ENCODE data around the gene PLCL2.
"Not testable (repeated sequence)": the region's sequence is repeated elsewhere in the genome, so short reads cannot be mapped to it uniquely, and the experiment has no call there.

The PLCL2 gene

DNA sequence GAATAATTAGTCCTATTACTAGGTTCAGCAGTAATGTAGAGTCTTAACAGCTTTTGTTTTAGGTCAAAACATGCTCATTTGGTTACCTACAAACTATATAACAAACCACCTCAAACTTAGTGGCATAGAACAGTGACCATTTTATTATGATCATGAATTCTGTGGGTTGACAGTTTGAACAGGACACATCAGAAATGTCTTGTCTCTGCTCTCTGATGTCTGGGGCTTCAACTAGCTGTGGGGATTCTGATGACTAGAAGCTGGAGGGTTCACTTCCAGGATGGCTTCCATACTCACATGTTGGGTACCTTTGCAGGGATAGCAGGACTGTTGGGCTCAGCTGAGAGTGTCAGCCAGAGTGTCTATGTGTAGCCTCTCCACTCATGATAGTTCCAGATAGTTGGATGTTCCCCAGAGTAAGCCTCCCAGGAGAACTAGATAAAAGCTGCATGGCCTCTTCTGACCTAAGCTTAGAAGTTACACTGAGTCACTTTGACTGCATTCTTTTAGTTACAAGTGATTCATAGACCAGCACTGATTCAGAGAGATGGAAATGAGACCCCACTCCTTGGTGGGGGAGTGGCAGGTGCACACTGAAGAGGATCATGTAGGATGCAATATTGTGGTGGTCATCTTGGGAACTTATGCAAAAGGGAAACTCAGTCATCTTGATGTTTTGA is 32.6 kb downstream of the PLCL2 start:
- DNase-seq (ENCODE audit: low spot score) = no peak

- no peak for DNase-seq (ENCODE audit: low spot score)
Observed at GRCh38 chr3:16917980-16918682, 33.4 kb downstream of the PLCL2 start.

- DNase-seq (ENCODE audit: low spot score) = no peak
Observed at GRCh38 chr3:16918683-16919025, 33.9 kb downstream of the PLCL2 start.

- no peak for DNase-seq (ENCODE audit: low spot score)
Observed at GRCh38 chr3:16923112-16923511, 38.4 kb downstream of the PLCL2 start.

DNA sequence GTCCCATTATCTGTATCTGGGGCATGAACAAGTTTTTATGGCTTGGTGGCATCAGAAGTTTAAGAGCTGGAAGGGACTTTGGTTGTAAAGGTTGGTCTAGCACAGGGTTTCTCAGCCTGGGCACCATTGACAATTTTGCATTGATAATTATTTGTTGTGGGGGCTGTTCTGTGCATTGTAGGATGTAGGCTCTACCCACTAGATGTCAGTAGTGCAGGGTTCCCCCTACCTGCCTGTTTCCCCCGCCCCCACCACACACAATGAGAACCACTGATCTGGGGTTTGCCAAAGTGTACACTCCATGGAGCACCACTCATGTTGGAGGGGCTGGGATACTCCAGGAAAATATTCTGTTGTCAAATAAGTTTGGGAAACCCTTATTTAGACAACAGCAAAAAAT is 42.7 kb downstream of the PLCL2 start:
- no peak for DNase-seq (ENCODE audit: low spot score)

- DNase-seq (ENCODE audit: low spot score) = no peak
Observed at GRCh38 chr3:16928386-16929132, 43.8 kb downstream of the PLCL2 start.

DNA sequence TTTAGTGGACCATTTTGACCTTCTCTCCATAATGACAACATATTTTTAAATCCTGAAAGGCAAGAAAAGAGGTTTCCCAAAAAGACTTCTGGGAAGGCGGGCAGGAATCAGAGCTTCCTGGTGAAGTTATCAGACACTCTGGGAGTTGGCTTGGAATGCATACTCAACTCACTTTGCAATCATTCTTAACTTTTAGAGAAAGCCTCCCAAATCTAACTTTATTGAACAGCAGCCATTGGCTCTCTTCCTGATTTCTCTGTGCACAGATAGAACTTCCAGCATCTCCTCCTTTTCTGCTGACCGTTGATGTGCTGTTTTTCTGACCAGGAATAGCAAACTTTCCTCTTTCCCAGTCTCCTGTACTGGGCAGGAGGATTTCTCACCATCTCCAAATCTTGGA is 44.6 kb downstream of the PLCL2 start:
- DNase-seq (ENCODE audit: low spot score) = no peak

DNA sequence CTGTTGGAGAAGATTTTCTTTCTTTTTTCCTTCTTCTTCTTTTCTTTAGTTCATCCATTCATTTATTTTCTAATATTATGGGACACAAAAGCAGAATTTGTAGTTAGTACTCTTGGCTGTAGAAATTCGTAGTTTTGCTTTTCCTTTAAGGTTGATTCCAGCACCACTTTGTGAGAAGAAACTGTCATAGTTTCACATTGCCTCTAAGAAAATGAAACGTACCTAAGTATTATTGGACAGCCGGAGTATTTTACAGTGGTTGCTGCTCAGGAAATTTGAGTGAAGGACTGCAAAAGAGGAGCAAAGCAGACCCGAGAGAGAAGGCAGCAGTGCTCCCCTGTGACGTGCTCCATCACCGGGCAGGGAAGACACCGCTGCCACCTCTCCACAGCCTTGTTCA is 48.1 kb downstream of the PLCL2 start:
- no peak for DNase-seq (ENCODE audit: low spot score)

DNA sequence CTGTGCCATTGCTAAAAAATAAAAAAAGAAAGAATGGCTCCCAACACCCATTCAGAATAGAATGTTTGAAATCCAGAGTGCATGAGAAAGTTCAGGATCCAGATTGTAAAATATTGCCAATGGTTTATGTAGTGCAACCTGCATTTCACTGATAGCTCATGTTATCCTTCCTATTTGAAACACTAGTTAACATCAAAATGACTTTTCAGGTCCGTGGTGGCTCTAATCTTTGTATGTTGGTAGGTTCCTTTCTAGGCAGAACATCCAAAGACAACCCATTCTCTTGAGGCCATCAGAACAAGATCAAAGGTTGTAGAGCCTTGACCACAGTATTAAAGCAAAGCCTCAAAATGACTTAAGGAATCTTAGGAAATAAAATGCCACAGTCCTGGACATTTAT is 51.0 kb downstream of the PLCL2 start:
- no peak for DNase-seq (ENCODE audit: low spot score)

- DNase-seq (ENCODE audit: low spot score) = no peak
Observed at GRCh38 chr3:16936233-16936632, 51.5 kb downstream of the PLCL2 start.

DNA sequence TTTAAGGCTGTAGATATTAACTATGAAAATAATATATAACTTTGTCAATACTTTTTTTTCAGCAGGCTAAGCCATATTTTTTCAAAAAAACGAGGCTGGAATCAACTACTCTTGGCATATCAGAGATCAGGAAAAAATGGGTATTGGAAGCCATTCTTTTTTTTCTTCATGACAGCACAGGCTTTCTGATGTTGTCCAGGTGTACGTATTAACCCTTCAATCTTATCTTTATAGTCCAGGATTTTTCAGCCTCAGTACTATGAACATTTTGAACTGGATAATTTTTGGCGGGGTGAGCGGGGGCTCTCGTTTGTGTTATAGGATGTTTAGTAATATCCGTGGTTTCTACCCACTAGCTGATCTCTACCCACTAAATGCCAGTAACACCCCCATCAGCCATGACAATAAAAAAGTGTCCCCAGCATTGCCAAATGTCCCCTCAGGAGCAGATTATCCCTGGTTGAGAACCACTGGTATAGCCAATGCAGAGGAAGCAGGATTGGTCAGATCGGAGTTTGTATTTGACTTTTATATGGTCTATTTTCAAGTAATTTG is 52.0 kb downstream of the PLCL2 start:
- DNase-seq (ENCODE audit: low spot score) = no peak

DNA sequence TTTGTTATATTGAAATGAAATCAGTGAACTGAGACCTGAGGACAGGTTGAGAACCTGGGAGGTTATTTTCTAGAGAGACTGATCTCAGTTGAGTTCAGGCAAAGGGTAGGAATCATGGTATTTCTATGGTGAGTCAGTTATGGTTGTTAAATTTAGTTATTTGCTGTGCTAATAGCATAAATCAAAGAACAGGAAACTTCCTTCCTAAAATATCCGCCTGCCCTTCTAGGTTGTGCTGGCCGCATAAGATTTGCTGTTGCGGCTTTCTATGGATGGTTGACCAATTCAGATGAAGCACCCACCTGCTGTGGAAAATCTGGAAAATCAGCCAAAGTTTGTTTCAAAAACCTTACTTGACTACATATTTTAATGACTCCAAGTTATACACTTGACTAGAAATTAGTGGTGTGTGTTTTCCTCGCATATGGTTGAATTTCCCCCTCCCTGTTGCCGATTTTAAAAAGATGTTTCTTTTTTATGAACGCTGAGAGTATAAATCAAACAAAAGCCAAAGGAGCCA is 52.6 kb downstream of the PLCL2 start:
- DNase-seq (ENCODE audit: low spot score) = no peak

- no peak for DNase-seq (ENCODE audit: low spot score)
Observed at GRCh38 chr3:16940769-16941700, 56.3 kb downstream of the PLCL2 start.

GRCh38 chr3:16942955-16943354 is 58.2 kb downstream of the PLCL2 start:
- DNase-seq (ENCODE audit: low spot score) = no peak

DNA sequence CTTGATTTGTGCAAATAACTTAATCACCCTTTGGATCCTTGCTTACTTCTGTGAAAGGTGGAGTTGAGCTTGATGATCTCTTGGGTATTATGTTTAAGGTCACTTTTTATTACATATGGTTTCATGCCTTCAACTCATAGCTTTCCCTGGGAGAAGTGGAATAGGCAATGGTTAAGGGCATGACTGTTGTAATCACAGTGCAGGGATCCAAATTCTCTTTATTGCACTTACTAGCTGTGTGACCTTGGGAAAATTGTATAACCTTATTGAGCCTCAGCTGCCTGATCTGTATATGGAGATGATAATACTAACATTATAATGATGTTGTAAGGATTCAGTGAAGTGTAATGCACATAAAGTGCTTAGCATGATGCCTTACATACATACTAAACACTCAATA is 59.1 kb downstream of the PLCL2 start:
- no peak for DNase-seq (ENCODE audit: low spot score)

DNA sequence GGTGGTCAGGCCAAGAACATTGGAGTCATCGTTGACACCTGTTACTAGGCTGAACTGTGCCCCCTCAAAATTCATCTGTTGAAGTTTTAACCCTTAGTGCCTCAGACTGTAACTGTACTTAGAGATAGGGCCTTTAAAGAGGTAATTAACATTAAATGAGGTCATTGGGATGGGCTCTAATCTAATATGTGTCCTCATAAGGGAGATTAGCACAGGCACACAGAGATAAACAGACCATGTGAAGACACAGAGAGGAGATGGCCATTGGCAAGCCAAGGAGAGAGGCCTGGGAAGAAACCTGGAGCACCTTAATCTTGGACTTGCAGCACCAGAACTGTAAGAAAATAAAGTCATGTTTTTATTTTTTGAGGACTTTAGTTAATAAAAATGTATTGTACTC is 59.6 kb downstream of the PLCL2 start:
- DNase-seq (ENCODE audit: low spot score) = no peak

DNA sequence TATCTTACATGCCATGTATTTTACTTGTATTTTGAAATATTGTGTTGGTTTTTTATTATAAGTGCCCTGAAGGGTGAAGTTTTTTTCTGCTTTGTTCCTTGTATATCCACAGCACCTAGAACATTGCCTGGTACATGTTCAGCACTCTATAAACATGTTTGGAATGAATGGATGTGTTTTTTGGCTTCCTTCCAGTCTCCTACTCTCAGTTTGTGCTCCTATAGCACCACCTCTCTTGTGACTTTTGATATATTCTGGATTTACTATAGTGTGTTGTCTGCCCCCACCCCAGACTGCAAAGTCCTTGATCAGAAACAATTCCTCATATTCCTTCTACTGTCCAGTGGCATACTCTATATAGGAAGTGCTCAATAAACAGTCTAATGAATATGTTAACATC is 60.6 kb downstream of the PLCL2 start:
- DNase-seq (ENCODE audit: low spot score) = no peak

DNA sequence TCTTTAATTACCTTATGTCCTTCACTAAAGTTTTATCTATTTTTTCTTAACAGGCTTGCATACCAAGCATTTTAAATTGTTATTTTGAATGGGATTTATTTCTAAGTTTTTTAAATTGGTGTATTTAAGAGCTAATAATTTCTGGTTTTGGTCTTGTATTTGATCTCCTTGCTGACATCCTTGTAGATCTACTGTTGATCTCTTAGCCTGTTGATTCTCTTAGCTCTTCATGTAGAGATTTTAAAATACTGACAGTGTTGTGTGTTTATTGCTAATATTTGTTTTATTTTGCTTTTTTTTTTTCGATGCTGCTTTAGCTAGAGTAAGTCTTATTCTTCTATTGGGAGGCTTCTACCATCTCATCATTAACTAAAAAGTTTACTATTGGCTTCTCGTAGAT is 65.5 kb downstream of the PLCL2 start:
- no peak for DNase-seq (ENCODE audit: low spot score)

- no peak for DNase-seq (ENCODE audit: low spot score)
Observed at GRCh38 chr3:16950845-16951244, 66.1 kb downstream of the PLCL2 start.

DNA sequence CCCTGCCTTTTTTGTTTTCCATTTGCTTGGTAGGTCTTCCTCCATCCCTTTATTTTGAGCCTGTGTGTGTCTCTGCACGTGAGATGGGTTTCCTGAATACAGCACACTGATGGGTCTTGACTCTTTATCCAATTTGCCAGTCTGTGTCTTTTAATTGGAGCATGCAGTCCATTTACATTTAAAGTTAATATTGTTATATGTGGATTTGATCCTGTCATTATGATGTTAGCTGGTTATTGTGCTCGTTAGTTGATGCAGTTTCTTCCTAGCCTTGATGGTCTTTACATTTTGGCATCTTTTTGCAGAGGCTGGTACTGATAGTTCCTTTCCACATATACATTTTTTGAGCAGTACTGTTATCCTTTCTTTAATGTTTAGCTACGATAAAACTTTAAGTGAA is 73.1 kb downstream of the PLCL2 start:
- not testable (repeated sequence) for DNase-seq (ENCODE audit: low spot score)

GRCh38 chr3:16960125-16960524 is 75.4 kb downstream of the PLCL2 start:
- DNase-seq (ENCODE audit: low spot score) = no peak
